ENCODE measurements around the gene CABP1.

CABP1 gene

DNA sequence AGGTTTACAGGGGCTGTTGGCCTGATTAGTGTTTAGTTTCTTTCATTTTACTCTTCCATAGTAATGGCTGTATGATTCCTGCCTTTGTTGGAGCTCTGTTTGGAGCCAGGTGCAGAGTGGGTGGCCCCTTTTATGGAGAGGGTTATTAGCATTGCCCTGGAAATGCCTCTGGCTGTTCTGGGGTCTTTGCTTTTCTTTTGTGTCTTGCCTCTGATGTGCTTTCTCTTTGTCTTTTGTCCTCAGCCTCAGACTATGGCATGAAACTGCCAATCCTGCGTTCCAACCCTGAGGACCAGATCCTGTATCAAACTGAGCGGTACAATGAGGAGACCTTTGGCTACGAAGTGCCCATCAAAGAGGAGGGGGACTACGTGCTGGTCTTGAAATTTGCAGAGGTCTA, 53.4 kb downstream of the CABP1 start:
- Histone ChIP-seq H3K9me2 (ENCODE audit: low read depth, low read length) (no peaks in the 10 kb centered on the region), H3K4me3 (ENCODE audit: low read depth, low read length, poor library complexity, severe bottlenecking) (no peak overlapping the region), H3K9me3 (ENCODE audit: low read length) (no peaks in the 10 kb centered on the region), H3K79me2 (ENCODE audit: insufficient read depth, low read length) (peaks cover 39% of the 10 kb centered on the region), H3K4me1 (ENCODE audit: insufficient read depth, low read length, severe bottlenecking) (peaks cover 9% of the 10 kb centered on the region), H3K36me3 (ENCODE audit: insufficient read depth, low read length) (peaks cover 60% of the 10 kb centered on the region), H3K4me2 (ENCODE audit: low read length) (no peak overlapping the region), H3F3A (ENCODE audit: insufficient read depth, low read length) (no peaks in the 10 kb centered on the region), H3K27me3 (ENCODE audit: insufficient read depth, low read length) (no peaks in the 10 kb centered on the region), H3K27ac (ENCODE audit: low read depth, low read length, poor library complexity, severe bottlenecking) (no peak overlapping the region), H2AFZ (ENCODE audit: low read length) (no peak overlapping the region), H3K9ac (ENCODE audit: low read length) (no peak overlapping the region), H4K20me1 (ENCODE audit: insufficient read depth, low read length) (no peaks in the 10 kb centered on the region)
- TF ChIP-seq EZH2 (IDR thresholded peaks at IDR 0.05; ENCODE audit: borderline replicate concordance, low read length): no peak
- TF ChIP-seq, protein P1, sequence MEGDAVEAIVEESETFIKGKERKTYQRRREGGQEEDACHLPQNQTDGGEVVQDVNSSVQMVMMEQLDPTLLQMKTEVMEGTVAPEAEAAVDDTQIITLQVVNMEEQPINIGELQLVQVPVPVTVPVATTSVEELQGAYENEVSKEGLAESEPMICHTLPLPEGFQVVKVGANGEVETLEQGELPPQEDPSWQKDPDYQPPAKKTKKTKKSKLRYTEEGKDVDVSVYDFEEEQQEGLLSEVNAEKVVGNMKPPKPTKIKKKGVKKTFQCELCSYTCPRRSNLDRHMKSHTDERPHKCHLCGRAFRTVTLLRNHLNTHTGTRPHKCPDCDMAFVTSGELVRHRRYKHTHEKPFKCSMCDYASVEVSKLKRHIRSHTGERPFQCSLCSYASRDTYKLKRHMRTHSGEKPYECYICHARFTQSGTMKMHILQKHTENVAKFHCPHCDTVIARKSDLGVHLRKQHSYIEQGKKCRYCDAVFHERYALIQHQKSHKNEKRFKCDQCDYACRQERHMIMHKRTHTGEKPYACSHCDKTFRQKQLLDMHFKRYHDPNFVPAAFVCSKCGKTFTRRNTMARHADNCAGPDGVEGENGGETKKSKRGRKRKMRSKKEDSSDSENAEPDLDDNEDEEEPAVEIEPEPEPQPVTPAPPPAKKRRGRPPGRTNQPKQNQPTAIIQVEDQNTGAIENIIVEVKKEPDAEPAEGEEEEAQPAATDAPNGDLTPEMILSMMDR (IDR thresholded peaks at IDR 0.05; ENCODE audit: low read length): no peak

GRCh38 chr12:120696626-120697025, 56.2 kb downstream of the CABP1 start:
- Histone ChIP-seq H3F3A (ENCODE audit: insufficient read depth, low read length) (no peaks in the 10 kb centered on the region), H3K79me2 (ENCODE audit: insufficient read depth, low read length) (peaks cover 12% of the 10 kb centered on the region), H3K9ac (ENCODE audit: low read length) (no peak overlapping the region), H3K27me3 (ENCODE audit: insufficient read depth, low read length) (no peaks in the 10 kb centered on the region), H3K27ac (ENCODE audit: low read depth, low read length, poor library complexity, severe bottlenecking) (no peak overlapping the region), H3K36me3 (ENCODE audit: insufficient read depth, low read length) (peaks cover 88% of the 10 kb centered on the region), H3K4me1 (ENCODE audit: insufficient read depth, low read length, severe bottlenecking) (no peaks in the 10 kb centered on the region), H2AFZ (ENCODE audit: low read length) (no peak overlapping the region), H3K4me3 (ENCODE audit: low read depth, low read length, poor library complexity, severe bottlenecking) (no peak overlapping the region), H3K9me2 (ENCODE audit: low read depth, low read length) (no peaks in the 10 kb centered on the region), H4K20me1 (ENCODE audit: insufficient read depth, low read length) (no peaks in the 10 kb centered on the region), H3K4me2 (ENCODE audit: low read length) (no peak overlapping the region), H3K9me3 (ENCODE audit: low read length) (no peaks in the 10 kb centered on the region)
- no peak for TF ChIP-seq EZH2 (IDR thresholded peaks at IDR 0.05; ENCODE audit: borderline replicate concordance, low read length)
- TF ChIP-seq, protein P1 (IDR thresholded peaks at IDR 0.05; ENCODE audit: low read length): no peak

DNA sequence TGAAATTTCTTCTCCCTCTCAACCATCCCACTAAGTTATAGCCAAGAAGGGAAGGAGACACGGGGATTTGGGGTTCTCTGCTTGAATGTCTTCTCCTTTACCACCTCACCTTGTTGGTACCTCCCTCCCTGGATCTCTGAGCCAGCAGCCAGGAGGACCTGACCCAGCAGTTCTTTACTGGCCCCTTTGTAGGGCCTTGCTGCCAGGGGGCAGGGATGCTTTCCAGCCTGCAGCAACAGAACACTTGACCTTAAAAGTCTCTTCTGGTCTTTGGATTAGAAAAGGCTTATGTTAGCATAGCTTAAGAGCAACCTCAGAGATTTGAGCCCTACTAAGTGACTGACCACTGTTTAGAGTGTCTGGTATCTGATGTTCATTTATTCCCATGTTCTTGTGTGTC, 56.9 kb downstream of the CABP1 start:
- TF ChIP-seq, protein P1 (IDR thresholded peaks at IDR 0.05; ENCODE audit: low read length): no peak
- TF ChIP-seq EZH2 (IDR thresholded peaks at IDR 0.05; ENCODE audit: borderline replicate concordance, low read length): no peak
- H3K9me2 ChIP-seq (ENCODE audit: low read depth, low read length): no peaks in the 10 kb centered on the region
- H3K36me3 ChIP-seq (ENCODE audit: insufficient read depth, low read length): peaks cover 95% of the 10 kb centered on the region
- H4K20me1 ChIP-seq (ENCODE audit: insufficient read depth, low read length): no peaks in the 10 kb centered on the region
- no peaks in the 10 kb centered on the region for H3K4me1 ChIP-seq (ENCODE audit: insufficient read depth, low read length, severe bottlenecking)
- H3K27ac ChIP-seq (ENCODE audit: low read depth, low read length, poor library complexity, severe bottlenecking): no peak overlapping the region
- H3K27me3 ChIP-seq (ENCODE audit: insufficient read depth, low read length): no peaks in the 10 kb centered on the region
- H2AFZ ChIP-seq (ENCODE audit: low read length): no peak overlapping the region
- H3F3A ChIP-seq (ENCODE audit: insufficient read depth, low read length): no peaks in the 10 kb centered on the region
- H3K9me3 ChIP-seq (ENCODE audit: low read length): no peaks in the 10 kb centered on the region
- H3K4me3 ChIP-seq (ENCODE audit: low read depth, low read length, poor library complexity, severe bottlenecking): no peak overlapping the region
- no peak overlapping the region for H3K9ac ChIP-seq (ENCODE audit: low read length)
- no peak overlapping the region for H3K4me2 ChIP-seq (ENCODE audit: low read length)
- peaks cover 6% of the 10 kb centered on the region; the same call in 1 of the 2 replicates for H3K79me2 ChIP-seq (ENCODE audit: insufficient read depth, low read length)

Measured in OCI-LY1 (cell line).